GM19238 (cell line): ENCODE results near the gene SERPINA10.

ENCODE experiments used
- DNase-seq: peaks from one replicate; pipeline ENCODE4 v3.0.0; 2011; ENCODE audit warnings: low spot score; ENCODE audit not compliant: insufficient read length

SERPINA10 gene, protein sequence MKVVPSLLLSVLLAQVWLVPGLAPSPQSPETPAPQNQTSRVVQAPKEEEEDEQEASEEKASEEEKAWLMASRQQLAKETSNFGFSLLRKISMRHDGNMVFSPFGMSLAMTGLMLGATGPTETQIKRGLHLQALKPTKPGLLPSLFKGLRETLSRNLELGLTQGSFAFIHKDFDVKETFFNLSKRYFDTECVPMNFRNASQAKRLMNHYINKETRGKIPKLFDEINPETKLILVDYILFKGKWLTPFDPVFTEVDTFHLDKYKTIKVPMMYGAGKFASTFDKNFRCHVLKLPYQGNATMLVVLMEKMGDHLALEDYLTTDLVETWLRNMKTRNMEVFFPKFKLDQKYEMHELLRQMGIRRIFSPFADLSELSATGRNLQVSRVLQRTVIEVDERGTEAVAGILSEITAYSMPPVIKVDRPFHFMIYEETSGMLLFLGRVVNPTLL

DNA sequence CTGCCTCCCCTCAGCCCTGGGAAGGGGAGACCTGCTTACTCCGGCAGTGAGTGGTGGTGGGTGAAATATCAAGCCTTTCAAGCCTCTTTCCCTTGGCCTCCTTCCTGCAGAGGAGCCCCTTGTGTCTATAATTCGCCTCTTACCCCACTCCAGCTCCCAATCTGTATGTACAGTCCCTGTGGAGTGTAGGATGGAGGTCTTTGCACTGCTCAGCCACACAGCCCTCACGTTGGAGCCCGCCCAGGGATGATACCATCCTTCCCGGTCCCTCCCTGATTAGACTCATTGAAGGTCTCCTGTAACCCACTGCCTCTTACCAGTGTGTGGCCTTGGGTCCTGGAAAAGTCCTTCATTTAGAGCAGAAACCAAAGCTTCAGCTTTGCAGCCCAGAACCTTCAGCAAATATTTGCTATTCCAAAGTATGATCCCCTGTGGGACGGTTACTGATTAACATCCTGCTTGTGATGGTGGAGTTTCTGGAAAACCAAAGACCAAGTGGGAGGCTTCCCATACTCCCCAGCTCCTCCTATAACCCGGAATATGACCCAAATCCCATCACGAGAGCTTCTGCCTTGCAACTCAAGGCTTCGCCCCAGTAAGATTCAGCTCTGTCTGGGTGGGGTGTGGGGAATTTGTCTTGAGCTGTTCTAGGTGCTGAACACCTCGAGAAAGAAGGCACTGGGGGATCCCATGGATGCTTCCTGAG is at the start of gene SERPINA10:
SERPINA10 (minus strand) TSS at position 397 of the 706 bp plus-strand sequence. CDS start 2,675 bp downstream, outside the sequence.
- no peak for DNase-seq

DNA sequence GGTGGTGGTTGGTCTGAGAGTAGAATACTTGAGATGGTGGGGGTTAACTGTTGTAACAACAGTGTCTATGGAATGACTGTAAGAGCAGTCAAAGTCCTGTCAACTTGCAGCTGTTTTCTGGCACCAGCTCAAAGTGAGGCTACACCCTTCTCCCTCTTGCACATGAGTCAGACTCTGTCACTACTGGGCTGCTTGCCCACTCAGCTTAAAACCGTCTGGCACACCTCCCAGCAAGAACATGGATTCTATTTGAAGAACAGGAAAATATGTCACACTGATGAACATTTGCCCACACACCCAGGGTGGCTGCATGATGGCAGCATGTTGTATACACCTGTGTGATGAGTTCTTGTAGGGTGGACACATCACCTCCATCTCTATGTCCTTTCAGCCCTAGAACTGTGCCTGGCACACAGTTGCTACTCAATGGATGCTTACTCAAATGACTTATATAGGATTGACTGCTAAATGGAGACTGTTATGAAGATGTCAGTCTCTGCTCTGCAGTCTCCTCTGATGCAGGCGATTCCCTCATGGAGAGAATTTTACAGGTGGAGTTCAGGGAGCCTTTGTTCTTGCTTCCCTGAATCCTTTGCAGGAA is 49.4 kb upstream of the SERPINA10 start:
- DNase-seq, result no peak

DNA sequence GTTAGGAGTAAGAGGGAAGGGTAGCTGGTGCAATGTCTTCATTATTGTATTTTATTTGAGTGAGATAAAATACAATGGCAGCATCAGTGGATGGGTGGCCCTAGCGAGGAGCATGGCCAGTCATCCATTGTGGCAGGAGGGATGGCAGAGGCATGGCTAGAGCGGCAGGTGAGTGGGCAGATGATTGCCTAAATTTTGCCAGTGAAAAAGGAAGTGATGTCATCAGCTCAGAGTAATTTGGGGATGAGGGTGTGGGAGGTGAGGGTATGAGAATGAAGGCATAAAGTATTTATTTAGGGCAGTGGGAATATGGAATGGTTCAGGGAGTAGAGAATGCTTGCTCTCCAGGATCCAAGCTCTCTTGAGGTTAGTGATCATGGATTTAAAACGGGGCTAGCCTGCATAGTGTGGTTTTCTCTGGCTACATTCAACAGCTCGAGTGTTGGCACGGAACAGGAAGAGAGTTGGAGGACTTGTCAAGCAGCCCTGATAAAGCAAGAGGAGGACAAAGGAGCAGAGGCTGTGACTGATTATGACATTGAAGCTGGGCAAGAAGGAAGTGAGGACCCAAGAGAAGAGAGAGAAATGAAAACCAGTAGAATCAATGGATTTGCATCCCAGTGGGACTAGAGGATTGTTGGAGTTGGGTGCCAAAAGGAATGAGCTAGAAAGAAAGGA is 48.7 kb upstream of the SERPINA10 start:
- no peak for DNase-seq

DNA sequence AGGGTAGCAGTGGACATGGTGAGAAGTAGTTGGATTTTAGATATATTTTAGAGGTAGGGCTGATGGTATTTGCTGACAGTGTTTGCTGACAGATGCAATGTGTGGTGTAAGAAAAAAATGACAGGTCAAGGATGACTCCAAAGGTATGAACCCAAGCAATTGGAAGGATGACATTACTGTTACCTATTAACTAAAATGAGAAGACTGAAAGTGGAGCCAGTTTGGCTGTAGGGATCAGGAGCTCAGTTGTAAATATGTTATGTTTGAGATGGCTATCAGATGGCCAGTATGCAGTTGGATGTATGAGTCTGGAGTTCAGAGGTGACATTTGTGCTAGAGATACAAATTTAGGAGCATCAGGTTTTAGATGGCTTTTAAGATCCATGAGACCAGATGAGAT is 47.5 kb upstream of the SERPINA10 start:
- DNase-seq, result no peak

DNA sequence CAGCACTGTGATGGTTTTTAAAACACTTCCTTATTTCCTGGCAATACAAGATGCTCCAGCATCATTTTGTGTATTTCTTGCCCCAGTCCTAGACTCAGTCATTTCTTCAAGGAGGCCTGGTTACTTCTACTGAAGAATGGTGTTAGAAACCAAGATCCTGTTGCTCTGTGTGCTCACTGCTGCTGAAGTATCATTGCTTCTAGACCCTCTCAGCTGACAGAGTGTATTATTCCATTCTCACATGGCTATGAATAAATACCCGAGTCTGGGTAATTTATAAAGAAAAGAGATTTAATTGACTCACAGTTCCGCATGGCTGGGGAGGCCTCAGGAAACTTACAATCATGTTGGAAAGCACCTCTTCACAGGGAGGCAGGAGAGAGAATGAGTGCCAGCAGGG is 45.0 kb upstream of the SERPINA10 start:
- DNase-seq, result no peak

DNA sequence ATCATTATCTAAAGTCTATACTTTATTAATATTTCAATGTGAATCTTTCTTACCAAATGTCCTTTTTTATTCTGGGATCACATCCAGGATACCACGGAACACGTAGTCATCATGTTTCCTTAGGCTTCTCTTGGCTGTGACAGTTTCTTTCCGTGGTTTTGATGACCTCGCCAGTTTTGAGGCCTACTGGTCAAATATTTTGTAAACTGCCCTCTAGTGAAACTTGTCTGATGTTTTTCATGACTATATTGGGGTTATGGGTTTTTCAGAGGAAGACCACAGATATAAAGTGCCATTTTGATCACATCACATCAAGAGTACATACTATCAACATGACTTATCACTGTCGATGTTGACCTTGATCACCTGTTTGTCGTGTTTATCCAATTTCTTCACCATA is 44.2 kb upstream of the SERPINA10 start:
- DNase-seq, result no peak

DNA sequence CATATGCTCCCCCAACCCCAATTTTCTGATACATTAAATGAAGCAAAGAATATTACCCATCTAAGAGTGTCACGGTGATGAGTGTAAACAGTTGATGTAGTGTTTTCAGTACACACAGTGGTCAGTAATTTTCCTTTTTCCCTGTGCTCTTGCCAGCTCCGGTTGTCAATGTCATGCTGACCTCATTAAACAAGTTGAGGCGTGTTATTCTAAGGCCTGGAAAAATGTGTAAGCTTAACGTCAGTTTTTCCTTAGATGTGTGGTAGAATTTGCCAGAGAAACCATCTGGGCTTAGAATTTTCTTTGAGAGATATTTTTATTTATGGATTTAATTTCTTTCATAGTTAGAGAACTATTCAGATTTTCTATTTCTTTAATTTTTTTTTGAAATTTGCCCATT is 41.8 kb upstream of the SERPINA10 start:
- DNase-seq, result no peak

DNA sequence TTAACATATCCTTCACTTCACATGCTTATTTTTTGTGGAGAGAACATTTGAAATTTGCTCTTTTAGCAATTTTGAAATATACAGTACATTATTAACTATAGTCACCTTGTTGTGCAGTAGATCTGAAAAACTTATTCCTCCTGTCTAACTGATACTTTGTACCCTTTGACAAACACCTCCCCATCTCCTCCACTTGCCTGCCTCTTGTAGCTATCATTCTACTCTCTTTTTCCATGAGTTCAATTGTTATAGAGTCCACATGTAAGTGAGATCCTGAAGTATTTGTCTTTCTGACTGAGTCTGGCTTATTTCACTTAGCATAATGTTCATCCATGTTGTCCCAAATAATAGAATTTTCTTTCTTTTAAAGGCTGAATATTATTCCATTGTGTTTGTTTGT is 39.5 kb upstream of the SERPINA10 start:
- no peak for DNase-seq

DNA sequence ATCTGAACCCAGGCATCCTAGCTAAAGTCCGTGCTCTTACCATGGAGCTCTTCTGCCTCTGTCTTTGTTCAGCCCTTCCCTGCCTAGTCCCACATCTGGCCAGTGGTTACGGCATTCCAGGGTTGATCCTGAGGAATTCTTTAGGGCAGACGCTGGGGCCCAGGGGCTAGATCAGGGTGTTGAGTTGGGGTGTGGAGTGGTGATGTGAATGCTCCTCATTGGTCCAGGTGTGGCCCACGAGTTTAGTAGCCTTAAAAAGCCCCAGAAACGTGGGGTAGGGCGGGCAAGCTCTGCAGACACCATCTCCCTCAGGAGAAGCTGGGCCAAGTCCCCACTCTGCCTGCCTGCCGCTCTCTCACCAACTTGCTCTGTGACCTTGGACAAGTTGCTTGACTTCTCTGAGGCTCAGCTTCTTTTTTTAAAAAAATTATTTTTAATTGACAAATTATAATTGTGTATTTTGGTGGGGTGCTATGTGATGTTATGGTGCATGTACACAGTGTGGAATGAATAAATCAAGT is 39.1 kb upstream of the SERPINA10 start:
- no peak for DNase-seq

DNA sequence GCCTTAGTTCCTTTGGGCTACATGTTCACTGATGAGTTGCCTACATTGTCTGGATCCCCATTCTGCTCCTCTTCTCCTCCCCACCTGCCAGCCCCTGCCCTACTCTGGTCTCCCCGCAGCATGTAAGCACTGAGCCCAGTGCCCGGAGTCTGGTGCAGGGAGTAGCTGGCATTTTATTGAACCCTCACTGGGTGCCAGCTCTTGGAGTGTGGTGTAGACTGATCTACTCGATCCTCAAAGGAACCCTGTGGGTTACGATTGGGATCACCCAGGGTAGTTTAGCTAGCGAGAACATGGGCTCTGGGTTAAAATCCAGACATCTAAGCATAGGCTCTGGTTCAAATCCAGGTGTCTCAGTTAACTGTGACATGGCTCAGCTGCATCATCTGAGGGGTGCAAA is 38.4 kb upstream of the SERPINA10 start:
- DNase-seq, result no peak

DNA sequence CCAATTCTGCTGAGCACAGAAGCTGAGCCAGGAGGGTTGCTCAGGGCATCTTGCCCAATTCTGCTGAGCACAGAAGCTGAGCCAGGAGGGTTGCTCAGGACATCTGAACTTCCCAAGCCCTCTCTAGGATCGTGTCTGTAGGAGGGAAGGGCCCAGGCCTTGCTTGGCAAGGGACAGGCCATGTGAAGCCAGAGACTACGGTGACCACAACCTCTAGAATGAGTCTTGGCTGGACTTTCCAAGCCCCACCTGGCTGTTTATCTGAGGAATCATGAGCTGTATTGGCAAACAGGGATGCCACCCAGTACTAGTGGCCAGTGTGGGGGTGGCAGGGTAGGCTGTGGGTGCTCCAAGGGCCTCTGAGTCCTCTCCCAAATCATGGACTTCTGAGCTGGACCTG is 37.8 kb upstream of the SERPINA10 start:
- no peak for DNase-seq

DNA sequence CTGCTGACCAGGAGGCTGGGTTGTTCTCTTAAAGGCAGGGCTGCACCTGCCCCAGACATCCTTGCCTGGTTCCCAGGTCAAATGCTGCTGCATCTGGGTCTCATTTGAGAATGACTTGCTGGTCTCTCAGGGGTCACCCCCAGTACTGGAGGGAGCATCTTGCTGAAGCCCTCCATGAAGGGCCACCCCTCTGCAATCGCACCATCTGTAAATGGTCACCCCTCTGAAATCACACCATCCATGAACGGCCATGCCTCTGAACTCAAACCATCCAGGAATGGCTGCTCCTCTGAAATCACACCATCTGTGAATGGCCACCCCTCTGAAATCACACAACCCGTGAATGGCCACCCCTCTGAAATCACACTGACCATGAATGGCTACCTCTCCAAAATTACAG is 37.4 kb upstream of the SERPINA10 start:
- no peak for DNase-seq

DNA sequence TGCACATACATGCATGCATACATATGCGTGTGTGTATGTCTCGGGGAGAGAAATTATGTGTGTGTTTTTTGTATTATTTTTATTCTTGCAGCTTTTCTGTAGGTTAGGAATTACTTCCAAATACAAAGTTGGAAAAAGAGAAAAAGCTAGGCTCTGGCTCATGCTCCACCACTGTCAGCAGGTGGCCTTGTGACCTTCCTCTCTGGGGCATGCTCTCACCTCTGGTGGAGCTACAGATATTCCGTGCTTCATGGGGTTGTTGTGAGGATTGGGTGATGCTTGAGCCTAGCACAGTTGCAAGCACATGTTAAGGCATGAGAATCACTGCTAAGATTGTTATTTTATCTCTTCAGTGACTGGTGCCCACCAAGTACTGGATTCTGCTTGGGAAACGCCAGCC is 36.8 kb upstream of the SERPINA10 start:
- DNase-seq, result no peak

DNA sequence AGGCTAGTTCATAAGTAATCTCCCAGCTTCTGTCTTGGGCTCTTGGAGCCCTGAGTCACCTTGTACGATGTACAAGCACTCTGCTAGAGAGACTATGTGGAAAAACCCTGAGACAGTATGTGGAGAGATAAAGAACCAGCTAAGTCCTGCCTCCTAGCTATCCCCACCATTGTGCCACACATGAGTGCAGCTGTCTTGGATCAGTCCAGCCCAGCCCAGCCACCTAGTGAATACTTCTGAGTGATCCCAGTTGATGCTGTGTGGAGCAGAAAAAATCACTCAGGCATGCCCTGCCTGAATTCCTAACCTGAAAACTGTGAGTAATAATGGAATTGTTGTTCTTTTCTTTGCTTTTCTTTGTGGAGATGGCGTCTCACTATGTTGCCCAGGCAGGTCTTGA is 35.1 kb upstream of the SERPINA10 start:
- no peak for DNase-seq

DNA sequence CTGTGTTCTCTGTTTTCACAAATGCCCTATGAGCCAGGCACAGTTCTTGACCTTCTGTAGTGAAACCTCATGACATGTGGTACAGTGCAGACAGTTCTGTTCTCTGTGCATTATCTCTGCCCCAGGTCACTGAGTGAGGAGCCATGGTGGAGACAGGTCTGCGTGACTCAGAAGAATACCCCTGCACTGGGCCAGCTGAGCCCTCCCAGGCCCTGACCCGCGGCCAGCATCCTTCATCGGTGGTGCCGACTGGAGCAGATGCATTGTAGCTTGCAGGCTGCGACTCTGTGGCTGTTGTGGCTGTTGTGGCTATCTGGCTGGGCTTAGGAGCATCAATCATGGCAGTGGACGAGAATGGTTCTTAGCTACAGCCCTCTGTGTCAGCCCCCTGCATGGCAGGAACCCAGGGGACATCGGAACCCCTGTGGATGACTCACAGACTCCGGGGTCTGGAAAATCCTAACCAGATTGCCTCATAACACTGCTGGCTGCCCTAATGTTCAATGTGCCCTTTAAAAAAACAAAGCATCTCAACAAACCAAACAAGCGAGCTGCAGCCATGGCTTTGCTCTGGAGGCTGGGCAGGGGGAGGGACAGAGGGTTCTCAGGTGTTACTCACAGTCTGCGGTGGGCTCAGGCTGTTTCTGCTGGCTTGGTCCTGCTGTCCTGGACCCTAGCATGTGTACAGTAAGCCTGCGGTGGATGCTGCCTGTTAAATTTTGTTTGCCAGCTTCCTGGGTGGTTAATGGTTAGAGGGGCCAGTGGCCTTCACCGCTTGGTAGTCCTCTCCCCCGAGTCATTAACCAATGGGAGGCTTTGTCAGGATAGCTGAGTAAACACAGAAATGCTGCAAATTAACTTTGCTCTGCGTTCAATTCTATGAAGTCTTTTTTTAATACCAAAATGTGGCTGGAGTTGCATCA is 29.8 kb upstream of the SERPINA10 start, which contains the start of gene SERPINA6:
SERPINA6 (minus strand) TSS at position 689 of the 923 bp plus-strand sequence. CDS start 8,688 bp downstream, outside the sequence.
- no peak for DNase-seq

DNA sequence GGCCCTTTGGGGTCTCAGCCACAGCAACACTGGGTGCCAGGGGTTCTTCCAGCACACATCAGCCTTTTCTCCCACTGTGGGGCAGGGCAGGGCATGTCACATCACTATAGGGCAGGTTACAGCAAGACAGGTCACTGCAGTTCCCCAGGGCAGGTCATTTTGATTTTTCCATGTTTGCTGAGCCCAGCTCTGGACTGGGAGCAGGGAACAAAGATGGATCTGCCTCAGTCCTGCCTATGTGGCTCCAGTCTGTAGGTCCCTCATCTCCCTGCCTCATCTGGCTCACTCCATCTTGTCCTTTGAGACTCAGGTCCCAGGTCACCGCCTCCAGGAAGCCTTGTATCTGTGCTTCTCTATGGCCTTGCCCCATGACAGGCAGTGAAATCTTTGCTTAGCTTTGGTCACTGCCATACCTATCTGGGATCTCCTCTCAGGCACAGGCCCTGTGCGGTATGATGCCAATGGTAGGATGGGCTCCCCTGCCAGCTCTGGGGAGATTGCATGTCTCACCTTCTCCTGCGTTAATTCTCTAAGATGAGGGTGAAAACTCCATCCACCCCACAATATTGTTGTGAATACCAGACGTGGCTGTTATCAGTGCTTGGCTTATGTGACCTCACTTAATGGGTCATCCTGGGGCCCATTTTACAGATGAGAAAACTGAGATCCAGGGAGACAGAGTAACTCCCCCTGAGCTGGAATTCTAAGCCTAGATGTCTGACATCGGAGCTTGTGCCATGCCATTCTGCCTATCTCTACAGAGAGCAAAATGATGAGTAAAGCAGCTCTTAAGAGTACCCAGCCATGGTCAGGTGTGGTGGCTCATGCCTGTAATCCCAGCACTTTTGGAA is 28.6 kb upstream of the SERPINA10 start:
- DNase-seq, result no peak

DNA sequence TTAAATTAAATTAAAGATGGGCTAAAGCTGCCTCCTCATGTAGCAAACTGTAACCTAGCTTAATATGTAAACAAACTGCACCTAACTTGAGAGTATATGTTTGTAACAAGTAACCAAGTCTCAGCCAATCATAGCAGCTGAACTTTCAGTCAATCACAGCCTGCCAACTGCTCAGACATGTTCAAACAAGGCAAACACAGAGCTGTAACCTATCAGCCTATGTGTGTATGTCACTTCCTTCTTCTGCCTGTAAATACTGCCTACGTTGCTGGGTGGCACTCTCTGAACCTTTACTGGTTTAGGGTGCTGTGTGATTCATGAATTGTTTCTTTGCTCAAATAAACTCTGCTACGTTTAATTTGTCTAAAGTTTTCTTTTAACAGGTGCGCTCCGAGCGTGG is 27.2 kb upstream of the SERPINA10 start:
- DNase-seq, result no peak

DNA sequence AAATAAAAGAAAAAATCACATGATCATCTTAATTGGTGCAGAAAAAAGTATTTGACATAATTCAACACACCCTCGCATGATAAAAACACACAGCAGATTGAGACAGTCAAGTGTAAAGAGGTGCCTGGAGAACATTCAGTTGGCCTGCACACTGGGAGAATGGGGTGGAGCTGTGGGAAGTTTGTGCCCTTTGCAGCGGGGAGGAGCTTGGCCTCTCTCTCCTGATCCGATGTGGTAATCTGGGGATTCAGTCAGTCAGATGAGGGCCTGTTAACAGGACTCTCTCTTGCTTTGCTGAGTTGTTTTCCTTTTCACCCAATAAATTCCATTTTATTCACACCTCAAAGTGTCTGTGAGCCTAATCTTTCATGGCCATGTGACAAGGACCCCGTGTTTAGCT is 24.2 kb upstream of the SERPINA10 start:
- DNase-seq, result no peak

DNA sequence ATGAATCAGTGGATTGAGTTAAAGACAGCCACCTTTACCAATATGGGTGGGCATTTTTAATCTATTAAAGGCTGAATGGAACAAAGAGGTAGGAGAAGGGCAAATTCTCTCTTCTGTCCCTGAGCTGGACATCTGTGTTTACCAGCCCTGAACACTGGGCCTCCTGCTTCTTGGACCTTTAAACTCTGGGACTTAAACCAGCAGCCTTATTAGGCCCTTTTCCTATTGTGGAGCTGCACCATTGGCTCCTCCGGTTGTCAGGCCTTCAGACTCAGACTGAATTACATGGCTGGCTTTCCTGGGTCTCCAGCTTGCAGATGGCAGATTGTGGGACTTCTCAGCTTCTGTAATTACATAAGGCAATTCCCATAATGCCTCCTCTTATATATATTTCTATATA is 23.6 kb upstream of the SERPINA10 start:
- DNase-seq, result no peak
